ENCODE measurements around the gene RRM2. TPM values are rescaled to one million over a fixed set of nuclear protein-coding genes. Genes with fewer than 3 reads are reported as not detected.

The RRM2 gene
- total RNA-seq, 1 donor from 2014 or later = 8.4 TPM

DNA sequence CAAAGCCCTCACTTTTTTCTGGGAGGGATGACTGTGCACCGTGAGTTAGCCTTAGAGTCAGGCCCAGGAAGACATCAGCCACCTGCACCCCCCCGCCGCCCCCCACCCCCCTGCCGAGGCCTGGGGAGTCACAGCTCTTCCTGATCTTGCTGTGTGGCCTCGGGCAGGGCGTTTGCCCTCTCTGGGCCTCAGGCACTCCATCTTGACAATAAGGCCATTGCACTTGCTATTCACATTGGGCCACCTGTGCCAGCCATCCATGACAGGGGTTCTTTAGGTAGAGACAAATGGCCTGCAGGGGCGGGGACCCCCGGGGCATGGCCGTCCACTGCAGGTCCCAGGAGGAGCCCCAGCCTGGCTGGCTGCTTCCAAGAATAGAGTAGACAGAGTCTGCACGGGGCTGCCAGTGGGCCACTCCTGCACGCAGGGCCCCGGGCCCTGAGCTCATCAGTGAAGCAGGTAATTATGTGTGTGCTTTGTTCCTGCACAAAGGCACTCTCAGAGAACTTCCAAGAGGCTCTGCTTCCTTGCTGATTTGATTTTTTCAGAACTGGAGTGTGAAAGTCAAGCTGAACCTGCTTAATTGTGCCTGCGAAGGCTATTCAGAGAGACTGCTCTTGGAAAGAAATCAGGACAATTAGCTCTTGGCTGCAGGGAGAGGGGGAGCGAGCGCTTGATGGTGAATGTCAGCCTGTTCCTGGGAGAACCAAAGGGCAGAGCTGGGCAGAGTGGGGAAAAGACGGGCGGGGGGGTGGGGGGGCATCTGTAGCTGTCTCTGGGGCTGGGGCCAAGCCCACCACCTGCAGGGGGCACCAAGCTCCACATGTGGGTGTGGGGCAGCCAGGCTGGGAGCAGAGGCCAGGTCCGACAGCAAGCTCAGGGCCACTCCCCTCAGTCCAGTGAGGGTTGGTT is 40.3 kb downstream of the RRM2 start:
- no peaks in the 10 kb centered on the region for H3K9me3 ChIP-seq
- ATAC-seq (no peak), DNase-seq (no peak)
- H3K36me3 ChIP-seq = no peaks in the 10 kb centered on the region
- no peaks in the 10 kb centered on the region for H3K4me1 ChIP-seq
- intact Hi-C loops (cut with DNase I) = no loop called here
- TF ChIP-seq, protein P1, sequence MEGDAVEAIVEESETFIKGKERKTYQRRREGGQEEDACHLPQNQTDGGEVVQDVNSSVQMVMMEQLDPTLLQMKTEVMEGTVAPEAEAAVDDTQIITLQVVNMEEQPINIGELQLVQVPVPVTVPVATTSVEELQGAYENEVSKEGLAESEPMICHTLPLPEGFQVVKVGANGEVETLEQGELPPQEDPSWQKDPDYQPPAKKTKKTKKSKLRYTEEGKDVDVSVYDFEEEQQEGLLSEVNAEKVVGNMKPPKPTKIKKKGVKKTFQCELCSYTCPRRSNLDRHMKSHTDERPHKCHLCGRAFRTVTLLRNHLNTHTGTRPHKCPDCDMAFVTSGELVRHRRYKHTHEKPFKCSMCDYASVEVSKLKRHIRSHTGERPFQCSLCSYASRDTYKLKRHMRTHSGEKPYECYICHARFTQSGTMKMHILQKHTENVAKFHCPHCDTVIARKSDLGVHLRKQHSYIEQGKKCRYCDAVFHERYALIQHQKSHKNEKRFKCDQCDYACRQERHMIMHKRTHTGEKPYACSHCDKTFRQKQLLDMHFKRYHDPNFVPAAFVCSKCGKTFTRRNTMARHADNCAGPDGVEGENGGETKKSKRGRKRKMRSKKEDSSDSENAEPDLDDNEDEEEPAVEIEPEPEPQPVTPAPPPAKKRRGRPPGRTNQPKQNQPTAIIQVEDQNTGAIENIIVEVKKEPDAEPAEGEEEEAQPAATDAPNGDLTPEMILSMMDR (IDR thresholded peaks at IDR 0.05) = no peak
- H3K4me3 ChIP-seq = no peak overlapping the region
- H3K27ac ChIP-seq = no peak overlapping the region
- no peaks in the 10 kb centered on the region for H3K27me3 ChIP-seq (ENCODE audit: low read depth)

DNA sequence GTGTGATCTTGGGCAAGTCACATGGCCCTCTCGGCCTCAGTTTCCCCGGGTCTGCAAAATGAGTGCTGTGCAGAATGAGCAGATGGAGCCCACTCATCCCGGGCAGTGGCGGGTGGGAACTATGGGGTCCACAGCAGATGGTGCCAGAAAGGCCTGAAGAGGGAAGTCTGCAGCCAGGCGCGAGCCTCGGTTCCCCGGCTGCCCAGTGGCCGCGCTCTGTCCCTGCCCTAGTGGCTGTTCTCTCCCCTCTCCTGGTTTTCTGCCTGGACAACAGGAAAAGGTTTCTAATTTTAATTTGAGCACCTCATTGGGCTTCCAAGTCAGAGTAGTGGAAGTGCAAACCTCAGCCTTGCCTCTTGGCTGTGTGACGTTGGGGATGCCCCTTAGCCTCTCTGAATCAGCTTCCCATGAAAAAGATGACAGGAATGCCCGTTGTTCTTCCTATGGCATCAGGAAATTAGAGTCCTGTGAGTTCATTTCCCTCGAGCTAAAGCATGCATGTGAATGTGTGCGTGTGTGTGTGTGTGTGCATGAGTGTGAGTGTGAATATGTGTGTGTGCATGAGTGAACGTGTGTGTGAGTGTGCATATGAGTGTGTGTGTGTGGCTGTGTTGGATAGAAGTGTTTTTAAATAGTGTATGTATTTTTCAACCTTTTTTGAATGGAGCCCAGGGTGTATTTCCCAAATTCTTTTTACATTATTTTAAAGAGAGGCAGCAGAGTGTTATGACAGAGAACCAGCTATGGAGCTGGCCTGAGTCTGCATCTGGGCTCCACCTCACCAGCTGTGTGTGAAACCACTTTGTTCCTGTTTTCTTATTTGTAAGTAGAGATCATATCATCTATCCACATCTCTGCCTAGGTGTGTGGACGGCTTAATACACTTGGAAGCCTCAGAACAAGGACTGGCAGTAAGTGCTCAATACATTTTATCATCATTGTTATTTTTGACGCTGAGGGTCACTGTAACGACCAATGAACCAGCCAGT is 41.3 kb downstream of the RRM2 start:
- TF ChIP-seq, protein P1 (IDR thresholded peaks at IDR 0.05) = no peak
- Histone ChIP-seq H3K4me3 (no peak overlapping the region), H3K4me1 (no peaks in the 10 kb centered on the region), H3K27me3 (ENCODE audit: low read depth) (no peaks in the 10 kb centered on the region), H3K36me3 (no peaks in the 10 kb centered on the region), H3K9me3 (no peaks in the 10 kb centered on the region), H3K27ac (no peak overlapping the region)
- intact Hi-C loops (cut with DNase I) = no loop called here
- no peak for DNase-seq
- ATAC-seq = no peak

DNA sequence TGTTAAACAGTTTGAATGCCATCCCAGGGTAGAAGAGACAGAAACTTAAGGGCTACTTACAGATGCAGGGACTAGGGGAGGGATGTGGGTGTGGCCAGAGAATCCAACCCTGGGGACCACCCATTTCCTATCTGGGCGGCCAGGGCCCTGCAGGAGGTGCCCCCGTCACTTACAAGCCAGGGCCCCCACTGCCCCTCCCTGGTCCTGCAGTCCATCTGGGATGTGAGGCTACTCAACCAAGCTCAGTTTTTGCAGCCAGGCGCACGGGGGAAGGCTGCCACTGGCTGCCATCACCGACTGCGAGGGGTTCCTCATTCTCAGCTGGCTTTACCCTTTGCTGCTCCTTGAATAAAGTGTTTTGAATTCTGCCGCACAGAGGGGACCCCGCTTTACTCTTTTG is 42.1 kb downstream of the RRM2 start:
- Histone ChIP-seq H3K4me3 (no peak overlapping the region), H3K4me1 (no peaks in the 10 kb centered on the region), H3K9me3 (no peaks in the 10 kb centered on the region), H3K27ac (no peak overlapping the region), H3K27me3 (ENCODE audit: low read depth) (no peaks in the 10 kb centered on the region), H3K36me3 (no peaks in the 10 kb centered on the region)
- DNase-seq (no peak), ATAC-seq (no peak)
- TF ChIP-seq, protein P1 (IDR thresholded peaks at IDR 0.05) = no peak
- intact Hi-C loops (cut with DNase I) = no loop called here

DNA sequence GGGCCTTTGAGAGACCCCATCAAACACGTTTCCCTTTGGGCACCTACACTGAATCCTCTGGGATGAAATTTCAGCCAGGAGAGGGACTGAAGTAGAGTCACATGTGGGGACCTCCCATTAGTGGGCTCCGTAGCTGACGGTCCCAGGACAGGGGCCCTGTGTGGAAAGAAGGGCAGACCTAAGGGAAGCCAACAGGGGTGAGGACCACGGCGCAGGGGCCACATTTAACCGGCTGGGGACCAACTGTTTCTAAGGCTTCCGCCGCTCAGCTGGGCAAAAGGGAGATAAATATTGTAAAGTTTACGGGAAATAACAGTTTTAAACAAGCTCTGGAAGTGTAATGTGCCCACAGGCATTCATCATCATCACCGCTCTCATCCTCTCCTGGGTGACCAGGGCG is 42.7 kb downstream of the RRM2 start:
- ATAC-seq = no peak
- TF ChIP-seq, protein P1 (IDR thresholded peaks at IDR 0.05) = no peak

DNA sequence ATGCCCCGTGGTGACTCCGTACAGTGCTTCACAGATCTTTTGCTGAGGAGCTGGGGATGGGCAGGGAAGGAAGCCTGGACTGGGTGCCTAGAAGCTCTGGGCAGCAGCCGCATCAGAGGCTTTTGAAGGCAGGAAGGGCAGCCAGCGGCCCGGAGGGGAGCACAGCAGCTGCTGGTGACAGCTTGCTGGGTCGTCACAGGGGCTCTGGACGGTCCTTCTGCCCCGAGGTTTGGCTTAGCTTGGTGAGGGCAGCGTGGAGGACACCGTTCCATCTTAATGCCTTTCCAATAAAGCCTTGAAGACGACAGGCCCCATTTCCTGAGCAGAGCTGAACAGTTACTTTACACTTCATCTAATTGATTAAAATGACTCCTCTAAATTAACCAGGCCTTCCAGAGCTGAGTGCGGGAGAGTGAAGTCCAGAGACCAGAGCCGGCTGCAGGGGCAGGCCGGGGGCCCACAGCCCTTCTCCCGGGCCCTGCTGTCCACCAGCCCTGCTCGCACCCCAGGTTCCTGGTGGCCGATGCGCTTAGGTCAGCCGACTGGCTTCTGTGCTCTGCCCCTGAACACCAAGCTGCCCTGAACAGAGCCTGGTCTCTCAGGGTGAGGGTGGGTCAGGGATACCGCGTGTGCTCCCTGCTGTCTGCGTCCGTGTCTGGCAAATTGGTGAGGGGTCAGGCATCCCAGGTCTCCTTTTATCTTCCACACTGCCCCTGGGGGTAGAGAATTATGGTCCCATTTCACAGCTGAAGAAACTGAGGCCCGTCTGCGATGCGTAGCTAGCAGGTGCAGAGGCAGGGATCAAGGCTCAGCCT is 43.5 kb downstream of the RRM2 start:
- TF ChIP-seq, protein P1 (IDR thresholded peaks at IDR 0.05) = no peak
- Histone ChIP-seq H3K4me3 (no peak overlapping the region), H3K27ac (no peak overlapping the region), H3K27me3 (ENCODE audit: low read depth) (no peaks in the 10 kb centered on the region), H3K4me1 (no peaks in the 10 kb centered on the region), H3K36me3 (no peaks in the 10 kb centered on the region), H3K9me3 (no peaks in the 10 kb centered on the region)
- ATAC-seq (no peak), DNase-seq (no peak)
- intact Hi-C loops (cut with DNase I) = no loop called here

More for the DNA sequence above, 42.7 kb downstream of the RRM2 start:
- no peaks in the 10 kb centered on the region for H3K9me3 ChIP-seq
- no peaks in the 10 kb centered on the region for H3K27me3 ChIP-seq (ENCODE audit: low read depth)
- H3K4me1 ChIP-seq = no peaks in the 10 kb centered on the region
- no peak overlapping the region for H3K4me3 ChIP-seq
- no peak overlapping the region for H3K27ac ChIP-seq
- intact Hi-C loops (cut with DNase I) = no loop called here
- no peaks in the 10 kb centered on the region for H3K36me3 ChIP-seq
- no peak for DNase-seq
